ENCODE measurements around the gene PTPMT1.
"Not testable (repeated sequence)": the region's sequence is repeated elsewhere in the genome, so short reads cannot be mapped to it uniquely, and the experiment has no call there.

PTPMT1 gene

GRCh38 chr11:47550288-47551047 is 14.9 kb upstream of the PTPMT1 start:
- no peak for DNase-seq

- DNase-seq = no peak
Observed at GRCh38 chr11:47551086-47551485, 14.3 kb upstream of the PTPMT1 start.

DNA sequence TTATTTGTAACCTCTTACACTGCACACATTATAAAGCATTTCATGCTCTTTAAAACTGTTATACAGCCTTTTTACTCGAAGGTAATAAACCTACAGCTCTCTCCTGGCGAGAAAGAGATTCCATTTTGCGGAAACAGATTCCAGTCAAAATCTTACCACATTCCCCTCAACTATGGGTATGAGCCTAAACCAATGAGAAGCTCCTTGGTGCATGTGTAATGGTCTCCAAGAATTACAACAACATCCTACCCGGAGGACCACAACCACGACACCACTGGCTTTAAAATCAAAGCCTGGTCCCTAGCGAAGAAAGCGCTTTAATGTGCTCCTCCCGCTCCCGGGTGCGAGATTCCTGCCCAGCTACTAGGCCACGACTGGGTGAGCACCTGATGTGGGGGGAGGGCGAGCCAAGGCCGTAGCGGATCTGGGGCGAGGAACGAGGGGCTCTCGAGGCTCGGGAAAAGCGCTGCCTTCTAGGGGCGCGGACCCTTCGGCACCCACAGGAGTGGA is 13.3 kb upstream of the PTPMT1 start:
- no peak for DNase-seq

- DNase-seq = peak in 1 of 2 experiments; percentile 61
Observed at GRCh38 chr11:47552566-47553405, 12.6 kb upstream of the PTPMT1 start, which contains the start of gene CELF1. Gene CELF1, minus strand, starts transcription at chr11:47553132. Its CDS starts 53,609 bp downstream, at chr11:47499523.

GRCh38 chr11:47553406-47553743 is 12.0 kb upstream of the PTPMT1 start:
- DNase-seq = no peak

DNA sequence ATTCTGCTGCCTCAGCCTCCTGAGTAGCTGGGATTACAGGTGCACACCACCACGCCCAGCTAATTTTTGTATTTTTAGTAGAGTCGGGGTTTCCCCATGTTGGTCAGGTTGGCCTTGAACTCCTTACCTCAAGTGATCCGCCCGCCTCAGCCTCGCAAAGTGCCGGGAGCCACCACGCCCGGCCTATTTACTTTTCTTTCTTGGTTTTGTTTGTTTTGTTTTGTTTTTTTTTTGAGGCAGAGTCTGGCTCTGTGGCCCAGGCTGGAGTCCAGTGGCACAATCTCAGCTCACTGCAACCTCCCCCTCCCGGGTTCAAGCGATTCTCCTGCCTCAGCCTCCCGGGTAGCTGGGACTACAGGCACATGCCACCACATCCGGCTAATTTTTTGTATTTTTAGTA is 8.4 kb upstream of the PTPMT1 start:
- DNase-seq = not testable (repeated sequence)

- no peak for DNase-seq
Observed at GRCh38 chr11:47558695-47559094, 6.7 kb upstream of the PTPMT1 start.

GRCh38 chr11:47560426-47560825 is 5.0 kb upstream of the PTPMT1 start:
- DNase-seq = no peak

- not testable (repeated sequence) for DNase-seq
Observed at GRCh38 chr11:47562393-47562792, 3.0 kb upstream of the PTPMT1 start.

DNA sequence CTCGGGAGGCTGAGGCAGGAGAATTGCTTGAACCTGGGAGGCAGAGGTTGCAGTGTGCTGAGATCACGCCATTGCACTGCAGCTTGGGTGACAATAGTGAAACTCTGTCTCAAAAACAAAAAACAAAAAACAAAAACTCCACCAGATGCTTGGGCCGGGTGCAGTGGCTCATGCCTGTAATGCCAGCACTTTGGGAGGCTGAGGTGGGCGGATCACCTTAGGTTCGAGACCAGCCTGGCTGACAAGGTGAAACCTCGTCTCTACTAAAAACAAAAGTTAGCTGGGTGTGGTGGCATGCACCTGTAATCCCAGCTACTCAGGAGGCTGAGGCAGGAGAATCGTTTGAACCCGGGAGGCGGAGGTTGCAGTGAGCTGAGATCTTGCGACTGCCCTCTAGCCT is 1.0 kb upstream of the PTPMT1 start:
- not testable (repeated sequence) for DNase-seq

GRCh38 chr11:47564933-47565339 is 463 bp upstream of the PTPMT1 start:
- no peak for DNase-seq

- DNase-seq = no peak
Observed at GRCh38 chr11:47566149-47566698, 825 bp downstream of the PTPMT1 start.

- DNase-seq = no peak
Observed at GRCh38 chr11:47569646-47570045, 4.2 kb downstream of the PTPMT1 start.

- no peak for DNase-seq
Observed at GRCh38 chr11:47570651-47571356, 5.4 kb downstream of the PTPMT1 start.

DNA sequence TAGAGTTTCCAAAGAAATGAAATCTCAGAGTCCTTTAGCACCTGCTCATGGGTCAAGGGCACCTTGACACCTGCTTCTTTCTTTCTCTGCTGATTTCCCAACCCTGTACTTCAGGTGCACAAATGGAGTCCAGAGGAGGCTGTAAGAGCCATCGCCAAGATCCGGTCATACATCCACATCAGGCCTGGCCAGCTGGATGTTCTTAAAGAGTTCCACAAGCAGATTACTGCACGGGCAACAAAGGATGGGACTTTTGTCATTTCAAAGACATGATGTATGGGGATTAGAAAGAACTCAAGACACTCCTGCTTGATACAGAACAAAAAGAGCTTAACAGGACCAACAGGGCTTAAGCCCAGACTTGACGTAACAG is 5.9 kb downstream of the PTPMT1 start:
- no peak for DNase-seq

- no peak for DNase-seq
Observed at GRCh38 chr11:47571895-47572294, 6.5 kb downstream of the PTPMT1 start.

GRCh38 chr11:47572715-47573255 is 7.4 kb downstream of the PTPMT1 start:
- DNase-seq = no peak

DNA sequence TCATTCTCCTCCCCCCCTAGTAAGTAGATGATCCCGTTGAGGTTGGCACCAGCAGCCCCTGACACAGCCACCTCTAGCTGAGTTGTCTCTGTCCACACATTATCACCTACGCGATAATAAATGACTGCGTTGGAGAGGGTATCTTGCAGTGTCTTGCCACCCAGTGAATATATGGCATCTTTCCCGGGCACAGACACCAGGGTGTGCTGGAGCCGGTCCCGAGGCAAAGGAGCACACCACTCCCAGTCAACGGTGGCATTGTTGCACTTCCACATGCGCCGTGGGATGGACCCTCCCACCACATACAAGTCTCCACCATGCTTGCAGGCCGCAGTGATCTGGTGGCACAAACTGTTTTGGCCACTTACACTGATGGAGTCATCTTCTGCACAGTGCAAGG is 7.9 kb downstream of the PTPMT1 start:
- DNase-seq = no peak

GRCh38 chr11:47577460-47578041 is 12.2 kb downstream of the PTPMT1 start:
- DNase-seq = no peak

DNA sequence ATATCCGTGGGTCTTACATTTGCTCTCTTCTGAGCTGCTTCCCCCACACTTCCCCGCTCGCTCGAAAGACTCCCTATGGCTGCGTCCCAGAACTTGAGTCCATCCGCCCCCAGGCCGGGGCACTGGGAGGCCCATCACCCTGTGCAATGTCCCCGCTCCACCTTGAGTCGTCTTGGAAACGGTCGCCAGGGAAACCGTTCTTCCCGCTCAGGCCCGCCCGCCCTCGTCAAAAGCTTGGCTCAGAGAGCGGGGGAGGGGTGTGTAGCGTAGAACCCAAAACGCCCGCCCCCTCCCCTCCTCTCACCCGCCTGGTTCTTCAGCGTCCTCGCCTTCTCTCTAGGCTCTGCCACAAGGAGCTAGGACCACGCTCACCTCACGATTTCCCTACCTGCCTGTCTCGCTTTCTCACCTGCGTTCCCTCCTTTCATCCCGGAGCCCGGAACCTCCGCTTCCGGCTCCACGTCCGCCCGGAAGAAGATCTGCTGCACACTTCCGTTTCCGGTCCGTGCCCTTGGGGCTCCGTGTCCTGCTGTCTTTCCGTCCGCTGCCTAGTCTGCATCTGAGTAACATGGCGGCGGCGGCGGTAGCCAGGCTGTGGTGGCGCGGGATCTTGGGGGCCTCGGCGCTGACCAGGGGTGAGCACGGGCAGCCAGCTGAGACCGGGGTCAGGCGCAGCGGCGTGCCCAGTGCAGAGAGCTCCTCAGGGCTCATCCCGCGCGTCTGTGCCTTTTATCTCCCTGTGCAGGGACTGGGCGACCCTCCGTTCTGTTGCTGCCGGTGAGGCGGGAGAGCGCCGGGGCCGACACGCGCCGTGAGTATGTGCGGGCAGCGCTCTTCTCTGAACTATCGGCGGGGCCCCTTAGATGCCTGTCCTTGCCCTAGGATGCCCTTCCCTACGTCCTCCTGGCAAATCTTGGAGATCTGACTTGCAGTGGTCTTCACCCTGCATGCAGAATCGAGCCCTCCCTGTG is 13.4 kb downstream of the PTPMT1 start, which contains the start of the genes KBTBD4 and NDUFS3:
KBTBD4 (minus strand) TSS at position 447 of the 971 bp plus-strand sequence; CDS start at position 428, 19 bp downstream.
NDUFS3 (plus strand) TSS at position 551 of the 971 bp plus-strand sequence; CDS start at position 569, 18 bp downstream.
- DNase-seq = peak in 1 of 2 experiments; percentile 83

GRCh38 chr11:47583844-47584243 is 18.4 kb downstream of the PTPMT1 start:
- no peak for DNase-seq

Data from cerebellar nuclear complex (tissue), 1 donor.